Heart right ventricle (tissue), 16 donors: ENCODE measurements around the gene TMEM184A. TPM values are rescaled to one million over a fixed set of nuclear protein-coding genes. Genes with fewer than 3 reads are reported as not detected.

Experiments
- ATAC-seq, 8 donors: fragments of 200-7000 bp; cut with Tn5 transposase; one replicate each; pipeline ENCODE4 v1.9.1; 2020; ENCODE audit warnings: mild to moderate bottlenecking in 8 of 8, moderate library complexity in 8 of 8, moderate number of reproducible peaks in 1 of 8
- DNase-seq, 2 donors: peaks; one replicate each; pipeline ENCODE4 v3.0.0-alpha.2; 2020
- H3K27ac ChIP-seq, 10 donors: fragments of 200-600 bp; sonication (generic) in 2 of 10; one replicate each; pipeline versions ENCODE4 v1.5.0 to v1.8.0; 2020 to 2022; ENCODE audit warnings: mild to moderate bottlenecking in 3 of 10
- H3K27me3 ChIP-seq, 7 donors: fragments of 200-600 bp; one replicate each; pipeline ENCODE4 v1.8.0; 2021 to 2022; ENCODE audit warnings: mild to moderate bottlenecking in 2 of 7
- H3K36me3 ChIP-seq, 9 donors: fragments of 200-600 bp; sonication (generic) in 1 of 9; one replicate each; pipeline versions ENCODE4 v1.5.0 to v1.8.0; 2020 to 2022; ENCODE audit warnings: mild to moderate bottlenecking in 2 of 9
- H3K4me1 ChIP-seq, 9 donors: fragments of 200-600 bp; sonication (generic) in 1 of 9; one replicate each; pipeline versions ENCODE4 v1.5.0 to v1.8.0; 2020 to 2022; ENCODE audit warnings: mild to moderate bottlenecking in 4 of 9
- H3K4me3 ChIP-seq, 10 donors: fragments of 200-600 bp; sonication (generic) in 2 of 10; one replicate each; pipeline versions ENCODE4 v1.5.0 to v1.8.0; 2020 to 2022; ENCODE audit warnings: mild to moderate bottlenecking in 7 of 10, moderate library complexity in 2 of 10
- H3K9me3 ChIP-seq, 11 donors: fragments of 200-600 bp in 10 of 11; sonication (generic) in 2 of 11; one replicate each; pipeline versions ENCODE4 v1.5.0 to v1.8.0; 2013 to 2022; ENCODE audit warnings: mild to moderate bottlenecking in 2 of 11, control low read depth in 1 of 11, moderate library complexity in 1 of 11
- CTCF ChIP-seq, 9 donors: fragments of 200-600 bp; sonication (generic) in 2 of 9; IDR thresholded peaks; one replicate each; pipeline versions ENCODE4 v1.5.0 to v1.8.0; 2021 to 2022; ENCODE audit warnings: antibody characterized with exemption in 9 of 9, mild to moderate bottlenecking in 5 of 9, moderate library complexity in 1 of 9
- WGBS, 2 donors: extraction: QIAGEN DNeasy Blood & Tissue Kit; methylation state at CpG; one replicate each; pipeline ENCODE4 v1.1.7; 2013; ENCODE audit warnings: inconsistent platforms in 1 of 2; 5-methylcytosine and 5-hydroxymethylcytosine counted together
- intact Hi-C, 10 donors: fragments of 100-400 bp; cut with DNase I; formaldehyde crosslinking; loops; one replicate each; pipeline versions ENCODE4 v1.11.1 to v1.14.2; 2022
- polyA plus RNA-seq, 2 donors: library from polyadenylated mRNA; stranded (reverse); fragments of 200-250 nt; gene quantifications; one replicate each; pipeline ENCODE4 v1.2.3, GENCODE V29; 2013
- total RNA-seq, 10 donors: library from RNA; stranded (reverse); fragmentation: NEBNext Ultra II Directional in 3 of 10; extraction: Animal tissue kit (Norgen Biotek cat#: 25700) in 3 of 10; gene quantifications; one replicate each; pipeline versions ENCODE4 v1.2.1 to v1.2.4, GENCODE V29; 2021 to 2023
- donor health status: Arrhythmogenic right ventricular cardiomyopathy.
- donor health status: ischemic (EF 13 %, LVEDD 7.1; RV severe dilation, severe dysfunction).
- donor health status: healthy with polysubstance abuse.
- donor health status: DM: no; HTN: yes; CAD: no.
- donor health status: DM: no; HTN: no; CAD: no.
- donor health status: ischemic (EF 25% LVEDD 6.9; RV normal size, moderate dysfunction).
- donor health status: ischemic (EF 25% LVEDD 5.7; RV mildly dilated, moderate dysfunction).
- donor health status: healthy.
- donor health status: DM: yes; HTN: yes; CAD: no.
- donor health status: Ischemic cardiomyopathy.
- donor health status: ischemic (EF 35%, LVEDD 5.7; RV mildly dilated, moderate dysfunction).
- donor health status: nonischemic (EF 11% LVEDD 7.7; RV severe dilation, severe dysfunction).
- donor health status: DM: yes; HTN: yes; CAD: no.
- donor health status: PGD.
- donor health status: ischemic (EF 29% LVEDD 5.4; RV normal size, mild dysfunction).
- donor health status: nonischemic (EF 23%, LVEDD 6.1; RV moderate dilation, normal function).

The TMEM184A gene
- total and polyA plus RNA-seq, 12 donors, result 0.09 to 1.2 (median 0.51) TPM

- Histone ChIP-seq H3K4me1 (peaks cover 0 to 20% (median 8%) of the 10 kb centered on the region in 9 donors), H3K36me3 (peaks cover 0 to 16% (median 0%) of the 10 kb centered on the region in 9 donors), H3K4me3 (no peak overlapping the region), H3K9me3 (no peaks in the 10 kb centered on the region), H3K27ac (no peak overlapping the region), H3K27me3 (no peaks in the 10 kb centered on the region)
- DNase-seq (no peak), ATAC-seq (no peak)
- intact Hi-C loops, result no loop called here
- 74% methylated on average over 17 of the region's 17 CpGs for WGBS, 2 donors
- no peak for TF ChIP-seq CTCF (IDR thresholded peaks at IDR 0.05)
Measured at GRCh38 chr7:1548438-1548831, 7.6 kb downstream of the TMEM184A start.

- ATAC-seq (no peak), DNase-seq (peak in 1 of 2 donors; percentile 13)
- H3K4me1 ChIP-seq, result peaks cover 0 to 20% (median 8%) of the 10 kb centered on the region in 9 donors
- no peaks in the 10 kb centered on the region for H3K27me3 ChIP-seq
- WGBS, 2 donors, result 76 to 82% methylated on average over 25 to 35 of the region's 35 CpGs
- intact Hi-C loops, result no loop called here
- H3K4me3 ChIP-seq, result no peak overlapping the region
- peaks cover 0 to 21% (median 0%) of the 10 kb centered on the region in 9 donors for H3K36me3 ChIP-seq
- no peak for TF ChIP-seq CTCF (IDR thresholded peaks at IDR 0.05)
- no peaks in the 10 kb centered on the region for H3K9me3 ChIP-seq
- no peak overlapping the region for H3K27ac ChIP-seq
Measured at GRCh38 chr7:1547777-1548437, 8.1 kb downstream of the TMEM184A start.

GRCh38 chr7:1546909-1547776, 8.9 kb downstream of the TMEM184A start:
- Histone ChIP-seq H3K36me3 (peaks cover 0 to 29% (median 0%) of the 10 kb centered on the region in 9 donors), H3K27ac (no peak overlapping the region), H3K27me3 (no peaks in the 10 kb centered on the region), H3K4me1 (peaks cover 0 to 20% (median 8%) of the 10 kb centered on the region in 9 donors), H3K9me3 (no peaks in the 10 kb centered on the region), H3K4me3 (no peak overlapping the region)
- 87 to 88% methylated on average over 39 to 41 of the region's 41 CpGs for WGBS, 2 donors
- TF ChIP-seq CTCF (IDR thresholded peaks at IDR 0.05), result no peak
- intact Hi-C loops, result no loop called here
- ATAC-seq (no peak), DNase-seq (peak in 1 of 2 donors; percentile 10)

- Histone ChIP-seq H3K27ac (no peak overlapping the region), H3K36me3 (peaks cover 0 to 36% (median 3%) of the 10 kb centered on the region in 9 donors)
- intact Hi-C loops, result no loop called here
Measured at GRCh38 chr7:1546274-1546908, 9.6 kb downstream of the TMEM184A start.

More at GRCh38 chr7:1546274-1546908, 9.6 kb downstream of the TMEM184A start:
- H3K4me3 ChIP-seq, result no peak overlapping the region
- no peaks in the 10 kb centered on the region for H3K27me3 ChIP-seq
- no peaks in the 10 kb centered on the region for H3K9me3 ChIP-seq
- no peak for TF ChIP-seq CTCF (IDR thresholded peaks at IDR 0.05)
- no peak for DNase-seq
- WGBS, 2 donors, result 86 to 88% methylated on average over 28 of the region's 28 CpGs
- H3K4me1 ChIP-seq, result peaks cover 0 to 20% (median 8%) of the 10 kb centered on the region in 9 donors
- ATAC-seq, result peak in 1 of 8 donors; percentile 1
